HEK293 (cell line): ENCODE data around the gene LYSMD2.
A peak's percentile ranks its signal among the peaks of the same experiment; 100 is the strongest.

Experiments used
- HOXD13 ChIP-seq: sonication (generic); formaldehyde crosslinking; IDR thresholded peaks from 2 replicates; pipeline ENCODE4 v1.8.0; 2022; ENCODE audit warnings: missing genetic modification reagents, borderline replicate concordance
- IKZF3 ChIP-seq: fragments of 450-650 bp; IDR thresholded peaks from 2 replicates; pipeline ENCODE4 v1.5.0; 2018; ENCODE audit warnings: missing biosample characterization, mild to moderate bottlenecking, missing genetic modification characterization, moderate library complexity
- KLF8 ChIP-seq: fragments of 450-650 bp; formaldehyde crosslinking; IDR thresholded peaks from 2 replicates; pipeline ENCODE4 v1.5.1; 2016; ENCODE audit warnings: missing biosample characterization, missing genetic modification characterization
- MZF1 ChIP-seq: fragments of 450-650 bp; formaldehyde crosslinking; IDR thresholded peaks from 2 replicates; pipeline ENCODE4 v1.5.1; 2017; ENCODE audit warnings: missing biosample characterization, missing genetic modification characterization, borderline replicate concordance
- RBAK ChIP-seq: fragments of 450-650 bp; formaldehyde crosslinking; IDR thresholded peaks from 2 replicates; pipeline ENCODE4 v1.5.1; 2016; ENCODE audit warnings: missing biosample characterization, missing genetic modification characterization
- SALL2 ChIP-seq: fragments of 450-650 bp; formaldehyde crosslinking; IDR thresholded peaks from 2 replicates; pipeline ENCODE4 v1.5.0; 2017; ENCODE audit warnings: missing biosample characterization, mild to moderate bottlenecking, missing genetic modification characterization, borderline replicate concordance
- SCRT1 ChIP-seq: fragments of 450-650 bp; formaldehyde crosslinking; IDR thresholded peaks from 2 replicates; pipeline ENCODE4 v1.5.1; 2016; ENCODE audit warnings: missing biosample characterization, missing genetic modification characterization, borderline replicate concordance
- SP3 ChIP-seq: fragments of 450-650 bp; formaldehyde crosslinking; IDR thresholded peaks from 2 replicates; pipeline ENCODE4 v1.5.1; 2016; ENCODE audit warnings: missing biosample characterization, missing genetic modification characterization
- TRIM28 ChIP-seq: IDR thresholded peaks from 2 replicates; pipeline ENCODE4 v1.6.1; 2011; ENCODE audit warnings: low read length, control low read depth, borderline replicate concordance
- ZBTB6 ChIP-seq: fragments of 450-650 bp; formaldehyde crosslinking; IDR thresholded peaks from 2 replicates; pipeline ENCODE4 v1.5.1; 2017; ENCODE audit warnings: missing biosample characterization, missing genetic modification characterization
- ZBTB8A ChIP-seq: fragments of 450-650 bp; formaldehyde crosslinking; IDR thresholded peaks from 2 replicates; pipeline ENCODE4 v1.5.1; 2016; ENCODE audit warnings: missing biosample characterization, missing genetic modification characterization
- ZFP69B ChIP-seq: fragments of 450-650 bp; formaldehyde crosslinking; IDR thresholded peaks from 2 replicates; pipeline ENCODE4 v1.5.1; 2016; ENCODE audit warnings: missing biosample characterization, missing genetic modification characterization
- ZNF112 ChIP-seq: fragments of 450-650 bp; formaldehyde crosslinking; IDR thresholded peaks from 2 replicates; pipeline ENCODE4 v1.5.0; 2017; ENCODE audit warnings: missing biosample characterization, missing genetic modification characterization
- ZNF146 ChIP-seq: fragments of 450-650 bp; formaldehyde crosslinking; IDR thresholded peaks from 2 replicates; pipeline ENCODE4 v1.5.1; 2016; ENCODE audit warnings: missing biosample characterization, missing genetic modification characterization
- ZNF148 ChIP-seq: fragments of 450-650 bp; formaldehyde crosslinking; IDR thresholded peaks from 2 replicates; pipeline ENCODE4 v1.5.0; 2017; ENCODE audit warnings: missing biosample characterization, missing genetic modification characterization, borderline replicate concordance
- ZNF157 ChIP-seq: fragments of 450-650 bp; formaldehyde crosslinking; IDR thresholded peaks from 2 replicates; pipeline ENCODE4 v1.5.1; 2016; ENCODE audit warnings: missing biosample characterization, missing genetic modification characterization
- ZNF184 ChIP-seq: fragments of 450-650 bp; IDR thresholded peaks from 2 replicates; pipeline ENCODE4 v1.5.1; 2018; ENCODE audit warnings: missing biosample characterization, mild to moderate bottlenecking, missing genetic modification characterization
- ZNF2 ChIP-seq: fragments of 450-650 bp; formaldehyde crosslinking; IDR thresholded peaks from 2 replicates; pipeline ENCODE4 v1.5.1; 2016; ENCODE audit warnings: missing biosample characterization, missing genetic modification characterization
- ZNF202 ChIP-seq: fragments of 450-650 bp; formaldehyde crosslinking; IDR thresholded peaks from 2 replicates; pipeline ENCODE4 v1.5.1; 2016; ENCODE audit warnings: missing biosample characterization, missing genetic modification characterization, borderline replicate concordance
- ZNF274 ChIP-seq, 2 experiments: fragments of 200-500 bp in 1 of 2; fragments of 450-650 bp in 1 of 2; sonication (Bioruptor generic) in 1 of 2; formaldehyde crosslinking in 1 of 2; IDR thresholded peaks; 2 replicates each; pipeline versions ENCODE4 v1.5.1 to v1.6.1; 2014 to 2016; ENCODE audit warnings: borderline replicate concordance in 1 of 2, inconsistent platforms in 1 of 2, low read length in 1 of 2, missing biosample characterization in 1 of 2, missing genetic modification characterization in 1 of 2
- ZNF302 ChIP-seq: fragments of 450-650 bp; formaldehyde crosslinking; IDR thresholded peaks from 2 replicates; pipeline ENCODE4 v1.5.1; 2016; ENCODE audit warnings: missing biosample characterization, missing genetic modification characterization, low read depth
- ZNF324 ChIP-seq: fragments of 450-650 bp; formaldehyde crosslinking; IDR thresholded peaks from 2 replicates; pipeline ENCODE4 v1.5.1; 2016; ENCODE audit warnings: missing biosample characterization, missing genetic modification characterization
- ZNF391 ChIP-seq: fragments of 450-650 bp; formaldehyde crosslinking; IDR thresholded peaks from 2 replicates; pipeline ENCODE4 v1.5.1; 2016; ENCODE audit warnings: low read depth, missing biosample characterization, missing genetic modification characterization, borderline replicate concordance
- ZNF530 ChIP-seq: fragments of 450-650 bp; formaldehyde crosslinking; IDR thresholded peaks from 2 replicates; pipeline ENCODE4 v1.5.1; 2016; ENCODE audit warnings: low read depth, missing biosample characterization, missing genetic modification characterization
- ZNF544 ChIP-seq: fragments of 450-650 bp; formaldehyde crosslinking; IDR thresholded peaks from 2 replicates; pipeline ENCODE4 v1.5.0; 2017; ENCODE audit warnings: missing biosample characterization, missing genetic modification characterization
- ZNF560 ChIP-seq: fragments of 450-650 bp; formaldehyde crosslinking; IDR thresholded peaks from 2 replicates; pipeline ENCODE4 v1.5.1; 2017; ENCODE audit warnings: missing biosample characterization, missing genetic modification characterization, borderline replicate concordance
- ZNF626 ChIP-seq: fragments of 450-650 bp; sonication (Bioruptor Pico); formaldehyde crosslinking; IDR thresholded peaks from 2 replicates; pipeline ENCODE4 v1.5.1; 2018; ENCODE audit warnings: missing biosample characterization, missing genetic modification characterization, inconsistent platforms
- ZNF645 ChIP-seq: fragments of 450-650 bp; formaldehyde crosslinking; IDR thresholded peaks from 2 replicates; pipeline ENCODE4; 2016; ENCODE audit warnings: missing biosample characterization, missing genetic modification characterization
- ZNF658 ChIP-seq: fragments of 450-650 bp; formaldehyde crosslinking; IDR thresholded peaks from 2 replicates; pipeline ENCODE4; 2016; ENCODE audit warnings: missing biosample characterization, missing genetic modification characterization
- ZNF670 ChIP-seq: fragments of 450-650 bp; formaldehyde crosslinking; IDR thresholded peaks from 2 replicates; pipeline ENCODE4 v1.5.1; 2016; ENCODE audit warnings: missing biosample characterization, missing genetic modification characterization, low read depth
- ZNF843 ChIP-seq: fragments of 450-650 bp; formaldehyde crosslinking; IDR thresholded peaks from 2 replicates; pipeline ENCODE4 v1.5.1; 2016; ENCODE audit warnings: missing biosample characterization, missing genetic modification characterization
- ZSCAN23 ChIP-seq: fragments of 450-650 bp; formaldehyde crosslinking; IDR thresholded peaks from 2 replicates; pipeline ENCODE4 v1.5.1; 2016; ENCODE audit warnings: missing biosample characterization, missing genetic modification characterization
- ZSCAN30 ChIP-seq: fragments of 450-650 bp; IDR thresholded peaks from 2 replicates; pipeline ENCODE4 v1.5.1; 2018; ENCODE audit warnings: missing biosample characterization, mild to moderate bottlenecking, missing genetic modification characterization, moderate library complexity
- TF ChIP-seq, protein P1 (sequence below): fragments of 450-650 bp; formaldehyde crosslinking; IDR thresholded peaks from 2 replicates; pipeline ENCODE4 v1.5.1; 2016; ENCODE audit warnings: missing biosample characterization, missing genetic modification characterization

The LYSMD2 gene

DNA sequence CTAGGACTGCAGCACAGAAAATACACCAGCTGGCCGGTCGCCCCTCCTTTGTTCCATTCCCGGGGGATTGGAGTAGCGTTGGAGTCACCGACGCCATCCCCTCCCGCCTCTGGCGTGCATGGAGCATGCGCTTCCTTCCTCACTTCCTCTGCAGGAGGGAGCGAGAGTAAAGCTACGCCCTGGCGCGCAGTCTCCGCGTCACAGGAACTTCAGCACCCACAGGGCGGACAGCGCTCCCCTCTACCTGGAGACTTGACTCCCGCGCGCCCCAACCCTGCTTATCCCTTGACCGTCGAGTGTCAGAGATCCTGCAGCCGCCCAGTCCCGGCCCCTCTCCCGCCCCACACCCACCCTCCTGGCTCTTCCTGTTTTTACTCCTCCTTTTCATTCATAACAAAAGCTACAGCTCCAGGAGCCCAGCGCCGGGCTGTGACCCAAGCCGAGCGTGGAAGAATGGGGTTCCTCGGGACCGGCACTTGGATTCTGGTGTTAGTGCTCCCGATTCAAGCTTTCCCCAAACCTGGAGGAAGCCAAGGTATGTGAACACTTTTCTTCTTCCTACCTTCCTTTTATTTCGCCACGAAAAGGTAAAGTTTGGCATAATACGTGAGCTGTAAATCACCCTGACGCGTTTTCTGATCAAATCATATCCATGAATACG lies 56.0 kb downstream of the LYSMD2 start, which contains the start of gene SCG3 (continued):
- TF ChIP-seq ZBTB6 (tag by site-specific recombination) (peak; percentile 24; the same call in 1 of the 2 replicates), ZNF626 (tag by site-specific recombination) (no peak), ZNF544 (tag by site-specific recombination) (no peak), ZNF274 (IDR thresholded peaks at IDR 0.05; ENCODE audit: low read length) (no peak), ZNF274 (tag by site-specific recombination; IDR thresholded peaks at IDR 0.05; ENCODE audit: borderline replicate concordance) (no peak), ZNF560 (tag by site-specific recombination) (no peak), ZNF391 (no peak), ZNF2 (tag by site-specific recombination) (no peak), HOXD13 (CRISPR knock-in tag) (0 out of 2 replicates have a peak, but pooled peaks have one; percentile 13), ZNF146 (no peak), ZNF302 (tag by site-specific recombination) (no peak), MZF1 (tag by site-specific recombination) (0 out of 2 replicates have a peak, but pooled peaks have one; percentile 19), SALL2 (no peak), ZNF530 (tag by site-specific recombination) (no peak), ZNF645 (tag by site-specific recombination) (no peak), ZFP69B (tag by site-specific recombination) (no peak), TRIM28 (no peak), SCRT1 (tag by site-specific recombination) (no peak), ZNF202 (no peak), ZNF112 (tag by site-specific recombination) (no peak), ZNF658 (tag by site-specific recombination) (no peak), SP3 (tag by site-specific recombination) (peak; percentile 73), RBAK (tag by site-specific recombination) (no peak), ZNF670 (tag by site-specific recombination) (no peak), ZNF184 (tag by site-specific recombination) (no peak), ZSCAN30 (tag by site-specific recombination) (peak; percentile 63; the same call in 1 of the 2 replicates), ZNF148 (no peak), KLF8 (tag by site-specific recombination) (peak; percentile 68), IKZF3 (tag by site-specific recombination) (peak; percentile 73), ZNF157 (tag by site-specific recombination) (no peak), ZSCAN23 (tag by site-specific recombination) (no peak), ZNF324 (tag by site-specific recombination) (no peak), ZNF843 (no peak), ZBTB8A (tag by site-specific recombination) (peak; percentile 38; the same call in 1 of the 2 replicates)
- TF ChIP-seq, protein P1, sequence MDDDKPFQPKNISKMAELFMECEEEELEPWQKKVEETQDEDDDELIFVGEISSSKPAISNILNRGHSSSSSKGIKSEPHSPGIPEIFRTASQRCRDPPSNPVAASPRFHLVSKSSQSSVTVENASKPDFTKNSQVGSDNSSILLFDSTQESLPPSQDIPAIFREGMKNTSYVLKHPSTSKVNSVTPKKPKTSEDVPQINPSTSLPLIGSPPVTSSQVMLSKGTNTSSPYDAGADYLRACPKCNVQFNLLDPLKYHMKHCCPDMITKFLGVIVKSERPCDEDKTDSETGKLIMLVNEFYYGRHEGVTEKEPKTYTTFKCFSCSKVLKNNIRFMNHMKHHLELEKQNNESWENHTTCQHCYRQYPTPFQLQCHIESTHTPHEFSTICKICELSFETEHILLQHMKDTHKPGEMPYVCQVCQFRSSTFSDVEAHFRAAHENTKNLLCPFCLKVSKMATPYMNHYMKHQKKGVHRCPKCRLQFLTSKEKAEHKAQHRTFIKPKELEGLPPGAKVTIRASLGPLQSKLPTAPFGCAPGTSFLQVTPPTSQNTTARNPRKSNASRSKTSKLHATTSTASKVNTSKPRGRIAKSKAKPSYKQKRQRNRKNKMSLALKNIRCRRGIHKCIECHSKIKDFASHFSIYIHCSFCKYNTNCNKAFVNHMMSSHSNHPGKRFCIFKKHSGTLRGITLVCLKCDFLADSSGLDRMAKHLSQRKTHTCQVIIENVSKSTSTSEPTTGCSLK (tag by site-specific recombination) = no peak
